GM12878 (cell line): ENCODE data around the gene NAT9.

Source experiments
- CTCF ChIP-seq, 3 experiments: IDR thresholded peaks in 2 of 3; conservative IDR thresholded peaks in 1 of 3; 2 replicates each; pipeline ENCODE4 v1.5.1; 2011; ENCODE audit warnings: low read depth in 3 of 3, low read length in 3 of 3, mild to moderate bottlenecking in 3 of 3, control low read depth in 2 of 3, moderate library complexity in 2 of 3, inconsistent platforms in 1 of 3, mixed read lengths in 1 of 3; ENCODE audit not compliant: control insufficient read depth in 2 of 3, insufficient read depth in 1 of 3; ENCODE audit errors: extremely low read depth in 1 of 3
- REST ChIP-seq: IDR thresholded peaks from 2 replicates; pipeline ENCODE4 v1.6.1; 2012; ENCODE audit warnings: mild to moderate bottlenecking, low read depth, low read length
- STAT1 ChIP-seq: fragments of 450-650 bp; conservative IDR thresholded peaks from 2 replicates; pipeline ENCODE4 v1.6.1; 2014; ENCODE audit warnings: antibody characterized with exemption, mild to moderate bottlenecking

GRCh38 chr17:74806334-74806733 lies 30.2 kb upstream of the NAT9 start:
- TF ChIP-seq REST, result no peak
- TF ChIP-seq STAT1, result no peak
- TF ChIP-seq CTCF (IDR thresholded peaks at IDR 0.05 in 2 of 3, conservative IDR thresholded peaks at IDR 0.05 in 1 of 3; ENCODE audit: control insufficient read depth in 2 of 3, extremely low read depth in 1 of 3, insufficient read depth in 1 of 3, low read depth in 3 of 3, low read length in 3 of 3), result no peak
